Loucy (cell line): ENCODE data around the gene RAD23B.

Source experiments
- EZH2phosphoT487 ChIP-seq: fragments of 200-600 bp; IDR thresholded peaks from 2 replicates; pipeline ENCODE4 v1.6.1; 2018; ENCODE audit warnings: antibody characterized with exemption, mild to moderate bottlenecking, moderate library complexity, borderline replicate concordance
- TF ChIP-seq, protein P1 (sequence below): fragments of 200-600 bp; sonication (generic); conservative IDR thresholded peaks from 2 replicates; pipeline ENCODE4 v1.5.1; 2014; ENCODE audit warnings: mild to moderate bottlenecking, antibody characterized with exemption, low read length

DNA sequence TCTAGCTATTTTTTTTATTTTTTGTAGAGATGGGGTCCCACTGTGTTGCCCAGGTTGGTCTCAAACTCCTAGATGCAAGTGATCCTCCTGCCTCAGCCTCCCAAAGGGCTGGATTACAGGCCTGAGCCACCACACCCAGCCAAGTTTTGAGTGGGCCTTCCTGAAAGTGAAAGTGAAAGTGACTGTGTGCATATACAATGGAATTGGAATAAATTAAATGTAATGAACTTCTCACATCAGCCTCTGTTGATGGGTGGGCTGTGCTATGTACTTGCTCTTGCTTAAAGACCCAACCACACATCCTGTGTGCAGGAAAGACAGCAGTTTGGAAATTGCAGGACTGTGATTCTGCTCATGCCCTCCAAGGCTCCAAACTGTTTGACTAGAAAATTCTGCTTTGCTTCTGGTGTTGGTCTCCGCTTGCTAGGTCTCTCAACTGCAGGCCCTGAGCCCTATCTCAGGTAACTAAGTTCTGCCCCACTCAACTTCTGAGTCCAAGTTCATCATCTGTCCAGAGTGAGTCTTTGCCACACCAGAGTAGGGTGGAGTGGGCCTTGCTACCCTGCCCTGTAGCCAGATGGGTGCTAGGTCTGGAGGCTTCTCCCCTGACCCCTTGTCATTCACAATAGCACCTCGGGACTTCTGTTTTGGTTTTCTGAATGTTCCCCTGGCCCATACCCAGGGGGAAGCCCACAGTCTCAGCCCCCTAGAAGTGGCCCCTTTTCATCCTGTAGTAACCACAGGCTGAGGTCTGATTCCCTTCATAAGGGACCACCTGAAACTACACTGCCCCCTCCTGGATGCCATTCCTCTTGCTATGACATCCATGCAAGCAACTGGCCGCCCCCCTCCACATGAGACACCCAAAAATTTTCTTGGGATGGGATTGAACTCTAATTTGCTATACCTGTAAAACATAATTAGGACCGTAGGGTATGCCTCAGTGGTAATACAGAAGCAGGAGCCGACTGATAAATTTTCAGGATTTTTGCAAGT lies 36.5 kb upstream of the RAD23B start:
- TF ChIP-seq, protein P1, sequence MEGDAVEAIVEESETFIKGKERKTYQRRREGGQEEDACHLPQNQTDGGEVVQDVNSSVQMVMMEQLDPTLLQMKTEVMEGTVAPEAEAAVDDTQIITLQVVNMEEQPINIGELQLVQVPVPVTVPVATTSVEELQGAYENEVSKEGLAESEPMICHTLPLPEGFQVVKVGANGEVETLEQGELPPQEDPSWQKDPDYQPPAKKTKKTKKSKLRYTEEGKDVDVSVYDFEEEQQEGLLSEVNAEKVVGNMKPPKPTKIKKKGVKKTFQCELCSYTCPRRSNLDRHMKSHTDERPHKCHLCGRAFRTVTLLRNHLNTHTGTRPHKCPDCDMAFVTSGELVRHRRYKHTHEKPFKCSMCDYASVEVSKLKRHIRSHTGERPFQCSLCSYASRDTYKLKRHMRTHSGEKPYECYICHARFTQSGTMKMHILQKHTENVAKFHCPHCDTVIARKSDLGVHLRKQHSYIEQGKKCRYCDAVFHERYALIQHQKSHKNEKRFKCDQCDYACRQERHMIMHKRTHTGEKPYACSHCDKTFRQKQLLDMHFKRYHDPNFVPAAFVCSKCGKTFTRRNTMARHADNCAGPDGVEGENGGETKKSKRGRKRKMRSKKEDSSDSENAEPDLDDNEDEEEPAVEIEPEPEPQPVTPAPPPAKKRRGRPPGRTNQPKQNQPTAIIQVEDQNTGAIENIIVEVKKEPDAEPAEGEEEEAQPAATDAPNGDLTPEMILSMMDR, result peak; percentile 56
- no peak for TF ChIP-seq EZH2phosphoT487
